ENCODE measurements around the gene KRTAP10-2.

The KRTAP10-2 gene

DNA sequence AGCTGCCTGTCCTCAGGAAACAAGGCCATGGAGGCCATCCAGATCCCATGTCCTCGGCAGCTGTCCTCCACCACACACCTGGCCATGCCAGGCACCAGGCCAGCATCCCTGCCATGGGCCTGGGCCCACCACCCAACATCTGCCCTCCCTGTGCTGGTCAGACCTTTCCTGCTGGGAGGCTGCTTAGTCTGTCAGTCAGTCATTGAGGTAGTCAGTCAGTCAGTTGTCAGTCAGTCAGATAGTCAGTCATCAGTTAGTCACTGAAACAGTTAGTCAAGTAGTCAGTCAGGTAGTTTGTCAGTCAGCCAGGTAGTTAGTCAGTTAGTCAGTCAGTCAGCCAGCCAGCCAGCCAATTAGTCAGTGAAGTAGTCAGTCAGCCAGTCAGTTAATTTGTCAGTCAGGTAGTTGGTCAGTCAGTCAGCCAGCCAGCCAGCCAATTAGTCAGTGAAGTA lies 28.5 kb downstream of the KRTAP10-2 start:
- in situ Hi-C loops (cut with MboI; ENCODE audit: low pct_unique_long_range_greater_than_20kb, low sequenced_read_pairs, unreplicated experiment) = loop anchor here (25.0 kb wide), 1 partner anchor 415 kb away; the partner anchor contains the start of gene SLX9
- TF ChIP-seq, protein P1, sequence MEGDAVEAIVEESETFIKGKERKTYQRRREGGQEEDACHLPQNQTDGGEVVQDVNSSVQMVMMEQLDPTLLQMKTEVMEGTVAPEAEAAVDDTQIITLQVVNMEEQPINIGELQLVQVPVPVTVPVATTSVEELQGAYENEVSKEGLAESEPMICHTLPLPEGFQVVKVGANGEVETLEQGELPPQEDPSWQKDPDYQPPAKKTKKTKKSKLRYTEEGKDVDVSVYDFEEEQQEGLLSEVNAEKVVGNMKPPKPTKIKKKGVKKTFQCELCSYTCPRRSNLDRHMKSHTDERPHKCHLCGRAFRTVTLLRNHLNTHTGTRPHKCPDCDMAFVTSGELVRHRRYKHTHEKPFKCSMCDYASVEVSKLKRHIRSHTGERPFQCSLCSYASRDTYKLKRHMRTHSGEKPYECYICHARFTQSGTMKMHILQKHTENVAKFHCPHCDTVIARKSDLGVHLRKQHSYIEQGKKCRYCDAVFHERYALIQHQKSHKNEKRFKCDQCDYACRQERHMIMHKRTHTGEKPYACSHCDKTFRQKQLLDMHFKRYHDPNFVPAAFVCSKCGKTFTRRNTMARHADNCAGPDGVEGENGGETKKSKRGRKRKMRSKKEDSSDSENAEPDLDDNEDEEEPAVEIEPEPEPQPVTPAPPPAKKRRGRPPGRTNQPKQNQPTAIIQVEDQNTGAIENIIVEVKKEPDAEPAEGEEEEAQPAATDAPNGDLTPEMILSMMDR (IDR thresholded peaks at IDR 0.05; ENCODE audit: extremely low read depth, insufficient read depth, missing control alignments) = no peak
- DNase-seq (ENCODE audit: low spot score) = no peak

DNA sequence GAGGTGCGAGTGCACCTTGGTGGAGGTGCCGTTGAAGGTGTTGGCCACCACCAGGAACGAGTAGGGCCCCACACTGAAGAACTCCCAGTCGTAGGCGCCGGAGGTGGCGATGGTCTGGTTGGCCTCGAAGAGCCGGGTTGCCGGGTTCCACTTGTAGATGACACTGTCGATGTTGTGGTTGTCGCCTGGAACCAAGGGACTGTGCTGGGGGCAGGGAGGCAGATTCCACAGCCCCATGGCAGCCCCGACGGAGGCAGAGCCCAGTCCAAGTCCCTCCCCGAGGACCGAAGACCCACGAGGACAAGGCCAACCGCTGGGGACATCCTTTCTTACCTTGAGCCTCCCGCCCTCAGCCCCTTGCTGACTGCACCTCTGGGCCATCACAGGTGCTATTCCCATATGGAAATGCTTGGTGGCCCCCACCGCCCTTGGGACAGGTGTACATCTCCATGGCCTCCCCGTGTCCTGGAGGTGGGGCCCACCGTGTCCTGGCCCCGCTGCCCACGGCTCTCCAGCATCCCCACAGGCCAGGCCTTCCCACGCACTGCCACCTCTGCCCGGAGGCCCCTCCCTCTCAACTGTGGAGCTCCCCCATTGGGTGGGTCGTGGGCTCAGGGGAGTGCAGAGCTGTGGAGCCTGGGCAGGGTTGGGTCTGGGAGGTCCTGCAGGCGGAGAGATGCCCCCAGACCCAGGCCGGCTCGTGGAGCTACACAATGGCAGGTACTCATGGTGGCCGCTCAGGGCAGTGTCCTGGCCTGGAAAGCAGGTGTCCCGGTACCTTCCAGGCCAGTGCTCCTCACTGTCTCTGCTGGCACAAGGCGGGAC lies 29.2 kb downstream of the KRTAP10-2 start:
- in situ Hi-C loops (cut with MboI; ENCODE audit: low pct_unique_long_range_greater_than_20kb, low sequenced_read_pairs, unreplicated experiment) = loop anchor here (25.0 kb wide), 1 partner anchor 415 kb away; the partner anchor contains the start of gene SLX9
- TF ChIP-seq, protein P1 (IDR thresholded peaks at IDR 0.05; ENCODE audit: extremely low read depth, insufficient read depth, missing control alignments) = no peak
- DNase-seq (ENCODE audit: low spot score) = no peak

DNA sequence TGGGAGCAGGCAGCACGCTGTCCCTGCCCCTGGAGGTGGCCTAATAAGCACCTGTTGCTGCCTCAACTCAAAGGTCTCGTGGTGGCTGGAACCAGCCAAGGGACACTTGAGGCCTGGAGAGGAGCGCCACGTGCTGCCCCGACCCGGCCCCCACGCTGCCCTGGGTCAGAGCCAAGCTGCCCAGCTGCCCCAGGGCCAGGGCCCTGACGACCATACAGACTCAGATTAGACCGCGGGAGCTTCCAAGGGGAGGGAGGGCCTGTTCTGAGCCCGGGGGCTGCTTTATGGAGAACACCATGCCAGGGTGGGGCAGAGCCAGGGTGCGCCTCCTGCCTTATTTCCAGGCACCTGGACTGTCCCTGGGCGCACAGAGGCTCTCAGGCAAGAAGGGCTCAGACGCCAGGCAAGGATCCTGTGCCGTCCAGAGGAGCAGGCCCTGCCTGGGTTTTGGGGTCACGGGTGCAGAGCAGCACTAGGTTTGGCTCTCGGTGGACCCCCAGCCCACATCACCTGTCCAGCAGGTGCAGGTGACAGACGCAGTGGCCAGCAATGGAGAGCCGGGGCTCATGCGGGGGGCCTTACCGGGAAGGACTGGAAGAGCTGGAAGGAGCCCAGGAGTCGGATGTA lies 29.9 kb downstream of the KRTAP10-2 start:
- TF ChIP-seq, protein P1 (IDR thresholded peaks at IDR 0.05; ENCODE audit: extremely low read depth, insufficient read depth, missing control alignments) = no peak
- no peak for DNase-seq (ENCODE audit: low spot score)
- in situ Hi-C loops (cut with MboI; ENCODE audit: low pct_unique_long_range_greater_than_20kb, low sequenced_read_pairs, unreplicated experiment) = loop anchor here (25.0 kb wide), 1 partner anchor 416 kb away; the partner anchor contains the start of gene SLX9

DNA sequence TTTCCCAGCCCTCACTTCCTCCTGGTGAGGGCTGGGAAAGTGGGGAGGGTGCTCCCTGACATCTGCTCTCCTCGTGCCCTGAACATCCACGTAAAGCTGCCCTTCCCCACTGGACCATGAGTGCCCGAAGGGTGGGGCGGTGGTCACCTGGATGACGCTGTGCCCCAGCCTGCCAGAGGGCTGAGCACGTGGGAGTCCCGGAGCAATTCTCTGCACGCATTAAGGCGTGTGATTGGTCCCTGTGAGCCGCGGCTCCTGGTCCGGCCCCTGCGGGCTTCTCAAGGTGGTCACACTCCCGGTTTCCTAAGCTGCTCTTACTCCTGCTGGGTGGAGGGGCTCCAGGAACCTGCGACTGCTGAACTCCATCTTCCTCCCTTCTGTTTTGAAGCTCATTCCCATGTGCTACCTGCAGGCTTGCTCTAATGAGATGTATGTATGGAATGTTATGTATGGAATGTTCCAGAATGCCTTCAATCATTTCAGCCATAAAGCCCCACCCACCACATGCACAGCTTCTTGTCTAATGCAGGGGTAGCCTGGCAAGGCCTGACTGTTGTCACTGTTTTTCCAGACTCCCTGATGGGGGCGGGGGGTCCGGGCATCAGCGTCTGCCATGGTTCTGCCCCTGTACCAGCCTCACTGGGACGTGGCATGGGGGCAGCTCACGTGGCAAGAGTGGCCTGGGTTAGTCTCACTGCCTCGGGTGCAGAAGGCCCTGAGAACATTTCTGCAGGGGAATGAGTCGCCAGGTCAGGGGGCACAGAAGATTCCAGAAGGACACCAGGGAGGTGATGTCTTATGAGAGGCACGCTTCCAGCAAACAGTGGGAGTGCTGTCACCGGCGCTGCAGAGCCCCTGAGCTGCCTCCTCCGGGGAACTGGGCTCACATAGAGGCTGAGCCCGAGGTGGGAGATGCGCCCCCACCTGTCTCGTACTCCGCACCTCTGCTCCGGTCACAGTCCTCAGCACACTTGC lies 30.7 kb downstream of the KRTAP10-2 start:
- in situ Hi-C loops (cut with MboI; ENCODE audit: low pct_unique_long_range_greater_than_20kb, low sequenced_read_pairs, unreplicated experiment) = loop anchor here (25.0 kb wide), 1 partner anchor 417 kb away; the partner anchor contains the start of gene SLX9
- DNase-seq (ENCODE audit: low spot score) = no peak

DNA sequence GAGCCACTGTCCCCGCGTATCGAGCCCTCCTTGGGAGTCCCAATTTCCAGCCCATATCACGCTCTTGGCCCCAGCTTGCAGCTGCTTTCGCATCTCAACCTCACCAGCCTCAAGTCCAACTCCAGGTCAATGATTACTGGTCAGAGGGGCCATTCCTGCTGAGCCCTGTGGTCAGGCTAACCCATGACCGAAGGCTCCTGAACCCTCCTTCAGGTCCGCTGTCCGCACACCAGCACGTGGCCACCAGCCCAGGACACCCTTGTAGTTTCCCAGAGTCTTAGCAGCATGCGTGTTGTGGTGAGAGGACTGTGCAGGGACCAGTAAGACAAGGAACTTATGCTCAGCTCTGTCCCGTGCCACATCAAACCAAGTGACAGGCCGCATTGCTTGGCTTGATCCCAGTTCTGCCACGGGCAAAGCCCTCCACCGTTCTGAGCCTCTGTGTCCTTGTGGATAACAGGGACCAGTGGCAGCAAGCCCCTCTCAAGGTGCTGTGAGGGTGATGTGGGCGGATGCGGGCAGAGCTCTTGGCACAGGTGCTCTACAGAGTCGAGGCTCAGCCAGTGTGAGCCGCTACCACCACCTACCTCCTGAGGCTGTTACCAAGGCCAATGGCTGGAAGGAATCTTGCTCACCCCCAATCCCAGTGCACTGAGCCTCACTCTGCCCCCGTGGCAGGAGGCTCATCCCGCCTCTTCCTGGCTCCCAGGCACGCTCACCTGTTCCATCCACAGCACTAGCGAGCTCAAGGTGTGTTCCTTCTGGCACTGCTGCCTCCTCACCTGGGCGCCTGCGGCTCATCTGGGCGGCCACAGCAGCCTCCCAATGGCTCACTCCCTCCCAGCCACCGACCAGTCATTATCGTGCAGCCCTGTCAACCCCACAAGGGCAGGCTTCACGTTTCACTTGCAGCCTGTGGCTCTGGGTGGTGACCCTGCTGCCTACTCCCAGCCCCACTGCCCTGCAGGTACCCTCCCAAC lies 31.7 kb downstream of the KRTAP10-2 start:
- TF ChIP-seq, protein P1 (IDR thresholded peaks at IDR 0.05; ENCODE audit: extremely low read depth, insufficient read depth, missing control alignments) = no peak
- in situ Hi-C loops (cut with MboI; ENCODE audit: low pct_unique_long_range_greater_than_20kb, low sequenced_read_pairs, unreplicated experiment) = loop anchor here (25.0 kb wide), 1 partner anchor 418 kb away; the partner anchor contains the start of gene SLX9
- no peak for DNase-seq (ENCODE audit: low spot score)

More for the DNA sequence above, 30.7 kb downstream of the KRTAP10-2 start:
- TF ChIP-seq, protein P1 (IDR thresholded peaks at IDR 0.05; ENCODE audit: extremely low read depth, insufficient read depth, missing control alignments) = no peak

Data from GM13977 (cell line).